Activated naive CD8-positive, alpha-beta T cell treated with anti-CD3 and anti-CD28 coated beads, Interleukin-2, amount 10 ng/mL, durations not matched to agents 7 days and 5 days (primary cell): ENCODE measurements around the gene PPARG. TPM values are rescaled to one million over a fixed set of nuclear protein-coding genes. Genes with fewer than 3 reads are reported as not detected.
"Not testable (repeated sequence)": the region's sequence is repeated elsewhere in the genome, so short reads cannot be mapped to it uniquely, and the experiment has no call there.

Source experiments
- ATAC-seq: fragments of 150-1000 bp; cut with Tn5 transposase; one replicate; pipeline ENCODE4 v1.10.0; 2021; ENCODE audit warnings: low read depth, moderate library complexity
- POLR2A ChIA-PET: fragments of 350-600 bp; sonication (Branson Sonifier 250); formaldehyde crosslinking; loops from one replicate; lab custom pipeline; 2021; ENCODE audit warnings: antibody characterized with exemption; lab: Charles Lee
- DNase-seq: peaks from one replicate; pipeline ENCODE4 v3.0.0; 2021
- H3K27ac Mint-ChIP-seq: one replicate; pipeline ENCODE4 v1.8.0; 2022; ENCODE audit warnings: mild to moderate bottlenecking, mixed read lengths
- H3K27me3 Mint-ChIP-seq: one replicate; pipeline ENCODE4 v1.8.0; 2022; ENCODE audit warnings: mild to moderate bottlenecking, moderate library complexity, mixed read lengths
- H3K36me3 Mint-ChIP-seq: one replicate; pipeline ENCODE4 v1.8.0; 2021; ENCODE audit warnings: mild to moderate bottlenecking, mixed read lengths
- H3K4me1 Mint-ChIP-seq: one replicate; pipeline ENCODE4 v1.8.0; 2021; ENCODE audit warnings: mixed read lengths
- H3K4me3 Mint-ChIP-seq: one replicate; pipeline ENCODE4 v1.8.0; 2022; ENCODE audit warnings: mild to moderate bottlenecking, moderate library complexity, mixed read lengths
- H3K9me3 Mint-ChIP-seq: one replicate; pipeline ENCODE4 v1.8.0; 2021; ENCODE audit warnings: mixed read lengths
- total RNA-seq, 2 experiments: library from RNA; stranded (reverse); gene quantifications; one replicate each; pipeline ENCODE4 v1.2.3, GENCODE V29; 2021

Gene PPARG
- total RNA-seq, 2 experiments from 2014 or later: 0.68 to 1.0 TPM

- peak; percentile 85 for ATAC-seq
- no peaks in the 10 kb centered on the region for H3K9me3 Mint-ChIP-seq
- POLR2A ChIA-PET: interaction anchor here (1.2 kb wide), 1 partner anchor 22 kb away, joined by 4 read pairs; the partner anchor contains the start of gene TSEN2
Measured at GRCh38 chr3:12462159-12462947, 173.5 kb downstream of the PPARG start.

GRCh38 chr3:12463686-12464085 is 174.8 kb downstream of the PPARG start:
- H3K4me3 Mint-ChIP-seq: no peak overlapping the region
- POLR2A ChIA-PET: no interaction called here
- no peaks in the 10 kb centered on the region for H3K27me3 Mint-ChIP-seq
- DNase-seq: no peak
- no peaks in the 10 kb centered on the region for H3K36me3 Mint-ChIP-seq
- peaks cover 10% of the 10 kb centered on the region for H3K4me1 Mint-ChIP-seq
- ATAC-seq: no peak
- H3K9me3 Mint-ChIP-seq: no peaks in the 10 kb centered on the region
- H3K27ac Mint-ChIP-seq: no peak overlapping the region

More at GRCh38 chr3:12462159-12462947, 173.5 kb downstream of the PPARG start:
- H3K27ac Mint-ChIP-seq: peak overlapping the region; percentile 72
- peaks cover 10% of the 10 kb centered on the region for H3K4me1 Mint-ChIP-seq
- H3K4me3 Mint-ChIP-seq: peak overlapping the region; percentile 28
- no peaks in the 10 kb centered on the region for H3K27me3 Mint-ChIP-seq
- no peaks in the 10 kb centered on the region for H3K36me3 Mint-ChIP-seq
- peak; percentile 45 for DNase-seq

DNA sequence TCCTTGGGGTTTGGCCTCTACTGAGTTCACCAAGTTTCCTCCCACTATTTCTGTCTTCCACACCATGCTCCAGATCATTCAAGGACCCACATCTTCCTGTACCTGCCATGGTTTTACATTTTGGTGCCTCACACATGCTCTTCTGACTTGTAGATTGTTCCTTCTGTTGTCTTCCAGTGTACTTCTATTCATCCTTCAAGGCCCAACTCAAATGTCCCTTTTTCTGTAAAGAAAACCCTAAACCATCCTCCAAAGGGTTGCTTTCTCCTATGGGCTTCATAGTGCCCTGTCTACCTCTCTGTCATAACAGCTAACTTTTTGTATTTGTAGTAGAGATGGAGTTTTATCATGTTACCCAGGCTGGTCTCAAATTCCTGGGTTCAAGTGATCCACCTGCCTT is 175.3 kb downstream of the PPARG start:
- peaks cover 10% of the 10 kb centered on the region for H3K4me1 Mint-ChIP-seq
- POLR2A ChIA-PET: no interaction called here
- H3K27ac Mint-ChIP-seq: peak overlapping the region; percentile 1
- H3K36me3 Mint-ChIP-seq: no peaks in the 10 kb centered on the region
- DNase-seq (no peak), ATAC-seq (no peak)
- H3K4me3 Mint-ChIP-seq: no peak overlapping the region
- H3K9me3 Mint-ChIP-seq: no peaks in the 10 kb centered on the region
- H3K27me3 Mint-ChIP-seq: no peaks in the 10 kb centered on the region

GRCh38 chr3:12465151-12465835 is 176.4 kb downstream of the PPARG start:
- Mint-ChIP-seq H3K27ac (no peak overlapping the region), H3K4me1 (peaks cover 10% of the 10 kb centered on the region), H3K27me3 (no peaks in the 10 kb centered on the region), H3K36me3 (no peaks in the 10 kb centered on the region), H3K9me3 (no peaks in the 10 kb centered on the region), H3K4me3 (no peak overlapping the region)
- POLR2A ChIA-PET: no interaction called here
- no peak for ATAC-seq
- DNase-seq: no peak

- Mint-ChIP-seq H3K27ac (no peak overlapping the region), H3K27me3 (no peaks in the 10 kb centered on the region), H3K4me3 (no peak overlapping the region), H3K36me3 (no peaks in the 10 kb centered on the region), H3K4me1 (peaks cover 10% of the 10 kb centered on the region), H3K9me3 (no peaks in the 10 kb centered on the region)
- POLR2A ChIA-PET: no interaction called here
- no peak for DNase-seq
- no peak for ATAC-seq
Measured at GRCh38 chr3:12465836-12466225, 177.0 kb downstream of the PPARG start.

DNA sequence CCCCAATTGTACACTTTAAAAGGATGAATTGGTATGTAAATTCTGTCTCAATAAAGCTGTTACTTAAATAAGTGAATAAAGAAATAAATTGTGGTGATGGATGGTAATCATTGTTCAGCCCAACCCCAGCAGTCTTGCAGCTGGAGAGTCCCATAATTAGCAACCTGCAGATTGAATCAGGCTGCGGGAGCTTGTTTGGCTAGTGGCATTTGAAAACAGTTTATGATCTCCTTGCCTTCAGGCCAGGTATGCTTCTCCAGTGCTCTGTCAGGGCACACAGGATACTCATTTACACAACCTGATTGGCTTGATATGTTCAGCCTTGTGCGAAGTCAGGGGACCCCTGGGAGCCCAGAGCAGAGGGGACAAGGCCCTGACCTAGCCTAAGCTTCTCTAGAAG is 178.9 kb downstream of the PPARG start:
- peaks cover 4% of the 10 kb centered on the region for H3K4me1 Mint-ChIP-seq
- H3K9me3 Mint-ChIP-seq: no peaks in the 10 kb centered on the region
- no peaks in the 10 kb centered on the region for H3K36me3 Mint-ChIP-seq
- POLR2A ChIA-PET: no interaction called here
- DNase-seq: no peak
- ATAC-seq: no peak
- H3K27me3 Mint-ChIP-seq: no peaks in the 10 kb centered on the region
- H3K4me3 Mint-ChIP-seq: no peak overlapping the region
- H3K27ac Mint-ChIP-seq: no peak overlapping the region

GRCh38 chr3:12468276-12468675 is 179.4 kb downstream of the PPARG start:
- no peak for DNase-seq
- Mint-ChIP-seq H3K27ac (no peak overlapping the region), H3K4me1 (peaks cover 1% of the 10 kb centered on the region), H3K27me3 (no peaks in the 10 kb centered on the region), H3K4me3 (no peak overlapping the region), H3K36me3 (no peaks in the 10 kb centered on the region), H3K9me3 (no peaks in the 10 kb centered on the region)
- POLR2A ChIA-PET: no interaction called here
- ATAC-seq: no peak

DNA sequence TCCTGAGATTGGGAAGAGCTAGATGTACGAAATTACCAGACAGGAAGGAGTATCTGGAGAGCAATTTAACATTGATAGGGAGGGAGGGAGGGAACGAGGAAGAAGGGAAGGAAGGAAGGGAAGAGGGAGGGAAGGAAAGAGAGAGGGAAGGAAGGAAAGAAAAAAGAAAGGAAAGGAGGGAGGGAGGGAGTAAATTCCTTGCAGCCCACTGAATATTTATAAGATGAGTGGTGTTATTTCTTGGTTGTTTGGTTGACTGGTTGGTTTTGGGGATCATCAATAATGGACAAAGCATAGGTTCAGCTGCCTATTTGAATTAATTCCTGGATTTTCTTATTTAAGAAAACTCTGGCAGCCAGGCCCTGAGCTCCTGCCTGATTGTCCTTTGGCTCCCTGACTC is 179.9 kb downstream of the PPARG start:
- no peak for DNase-seq
- Mint-ChIP-seq H3K9me3 (no peaks in the 10 kb centered on the region), H3K4me1 (peaks cover 1% of the 10 kb centered on the region), H3K36me3 (no peaks in the 10 kb centered on the region), H3K27ac (no peak overlapping the region), H3K27me3 (no peaks in the 10 kb centered on the region), H3K4me3 (no peak overlapping the region)
- no peak for ATAC-seq
- POLR2A ChIA-PET: no interaction called here

GRCh38 chr3:12469222-12469621 is 180.4 kb downstream of the PPARG start:
- H3K4me3 Mint-ChIP-seq, ATAC-seq, H3K9me3 Mint-ChIP-seq, H3K27me3 Mint-ChIP-seq, H3K4me1 Mint-ChIP-seq, POLR2A ChIA-PET, H3K36me3 Mint-ChIP-seq, H3K27ac Mint-ChIP-seq, DNase-seq: not testable (repeated sequence)

GRCh38 chr3:12470111-12470510 is 181.2 kb downstream of the PPARG start:
- ATAC-seq: no peak

DNA sequence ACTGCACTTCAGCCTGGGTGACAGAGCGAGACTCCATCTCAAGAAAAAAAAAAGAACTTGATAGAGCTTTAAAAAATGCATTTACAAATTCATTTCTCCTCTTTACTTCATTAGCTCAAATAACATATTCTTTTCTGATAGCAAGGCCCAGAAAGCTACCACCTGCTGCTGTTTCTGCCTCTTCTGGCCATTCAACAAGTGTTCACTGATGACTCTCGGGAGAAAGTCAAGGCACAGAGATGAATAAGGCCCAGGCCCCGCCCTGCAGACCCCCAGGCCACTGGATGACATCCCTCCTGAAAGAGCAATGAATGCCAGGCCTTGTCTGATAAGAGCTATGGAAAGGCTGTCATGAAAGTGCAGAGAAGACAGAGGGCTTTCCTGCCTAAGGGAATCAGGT is 181.8 kb downstream of the PPARG start:
- Mint-ChIP-seq H3K36me3 (no peaks in the 10 kb centered on the region), H3K27me3 (no peaks in the 10 kb centered on the region), H3K27ac (no peak overlapping the region), H3K4me1 (peaks cover 1% of the 10 kb centered on the region), H3K4me3 (no peak overlapping the region), H3K9me3 (no peaks in the 10 kb centered on the region)
- ATAC-seq (no peak), DNase-seq (no peak)
- POLR2A ChIA-PET: no interaction called here

More at GRCh38 chr3:12470111-12470510, 181.2 kb downstream of the PPARG start:
- H3K27ac Mint-ChIP-seq: no peak overlapping the region
- DNase-seq: no peak
- H3K36me3 Mint-ChIP-seq: no peaks in the 10 kb centered on the region
- no peaks in the 10 kb centered on the region for H3K27me3 Mint-ChIP-seq
- H3K9me3 Mint-ChIP-seq: no peaks in the 10 kb centered on the region
- no peak overlapping the region for H3K4me3 Mint-ChIP-seq
- H3K4me1 Mint-ChIP-seq: peaks cover 1% of the 10 kb centered on the region
- POLR2A ChIA-PET: no interaction called here

DNA sequence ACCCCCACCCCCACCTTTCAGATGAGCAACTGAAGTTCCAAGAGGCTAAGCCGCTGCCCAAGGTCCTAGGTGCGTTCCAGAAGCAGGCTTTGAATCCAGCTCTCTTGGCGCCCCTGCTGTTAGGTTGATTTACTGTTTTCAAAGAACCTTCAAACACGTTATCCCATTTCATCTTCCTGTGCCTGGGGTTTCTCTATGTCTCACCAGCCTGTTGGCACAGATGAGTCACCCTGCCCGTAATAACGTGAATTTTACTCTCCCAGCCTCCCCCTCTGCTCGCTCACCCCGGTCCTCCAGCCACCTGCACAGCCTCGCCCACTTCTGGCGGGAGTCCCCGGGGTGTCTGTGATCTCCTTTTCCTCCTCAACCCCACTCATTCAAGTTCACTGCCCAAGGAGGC is 182.4 kb downstream of the PPARG start:
- Mint-ChIP-seq H3K9me3 (no peaks in the 10 kb centered on the region), H3K36me3 (no peaks in the 10 kb centered on the region), H3K4me3 (no peak overlapping the region), H3K27ac (no peak overlapping the region), H3K27me3 (no peaks in the 10 kb centered on the region), H3K4me1 (peaks cover 1% of the 10 kb centered on the region)
- DNase-seq (no peak), ATAC-seq (no peak)
- POLR2A ChIA-PET: interaction anchor here (0.5 kb wide), 1 partner anchor 644 kb away, joined by 3 read pairs; no protein-coding TSS in a partner anchor

GRCh38 chr3:12472000-12472610 is 183.2 kb downstream of the PPARG start:
- no peaks in the 10 kb centered on the region for H3K9me3 Mint-ChIP-seq
- POLR2A ChIA-PET: no interaction called here
- H3K36me3 Mint-ChIP-seq: no peaks in the 10 kb centered on the region
- no peak for DNase-seq
- no peak overlapping the region for H3K4me3 Mint-ChIP-seq
- H3K27ac Mint-ChIP-seq: no peak overlapping the region
- H3K27me3 Mint-ChIP-seq: no peaks in the 10 kb centered on the region
- ATAC-seq: no peak
- peaks cover 1% of the 10 kb centered on the region for H3K4me1 Mint-ChIP-seq
